H54 (cell line): ENCODE data around the gene ANKS4B.
"Not testable (repeated sequence)": the region's sequence is repeated elsewhere in the genome, so short reads cannot be mapped to it uniquely, and the experiment has no call there.

Source experiments
- DNase-seq: peaks from one replicate; pipeline ENCODE4 v3.0.0; 2011; ENCODE audit warnings: low spot score, mixed read lengths; ENCODE audit not compliant: insufficient read length
- FAIRE-seq: peaks from 3 replicates; lab custom pipeline; 2011; peaks lifted over from hg19 to GRCh38; lab: Jason Lieb, UNC
- POLR2A ChIP-seq: IDR thresholded peaks from 2 replicates; pipeline ENCODE4 v1.6.1; 2011; ENCODE audit warnings: low read depth, mild to moderate bottlenecking, low read length

Gene ANKS4B

GRCh38 chr16:21233521-21234150, at the start of gene ANKS4B:
Gene ANKS4B (plus strand): TSS chr16:21233699. CDS start chr16:21233738, 39 bp downstream.
- FAIRE-seq: no peak
- TF ChIP-seq POLR2A: no peak
- DNase-seq: no peak

DNA sequence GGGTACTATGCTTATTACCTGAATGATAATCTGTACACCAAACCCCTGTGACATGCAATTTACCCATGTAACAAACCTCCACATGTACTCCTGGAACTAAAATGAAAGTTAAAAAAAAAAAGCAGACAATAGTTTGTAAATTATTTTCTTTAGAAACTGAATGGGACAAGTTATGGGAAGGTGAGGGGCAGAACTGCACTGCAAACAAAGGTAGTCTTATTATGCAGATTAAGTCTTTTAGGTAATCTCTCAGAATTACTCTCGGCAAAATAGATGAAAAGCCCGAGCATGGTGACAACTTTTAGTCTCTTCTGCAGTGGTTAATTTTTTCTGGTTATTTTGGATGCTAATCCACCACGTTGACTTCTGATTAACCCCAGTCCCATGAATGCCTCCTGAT, 49.5 kb upstream of the ANKS4B start:
- FAIRE-seq: no peak
- DNase-seq: no peak
- TF ChIP-seq POLR2A: no peak

- TF ChIP-seq POLR2A: no peak
- FAIRE-seq: no peak
- no peak for DNase-seq
Measured at GRCh38 chr16:21184834-21185233, 48.7 kb upstream of the ANKS4B start.

DNA sequence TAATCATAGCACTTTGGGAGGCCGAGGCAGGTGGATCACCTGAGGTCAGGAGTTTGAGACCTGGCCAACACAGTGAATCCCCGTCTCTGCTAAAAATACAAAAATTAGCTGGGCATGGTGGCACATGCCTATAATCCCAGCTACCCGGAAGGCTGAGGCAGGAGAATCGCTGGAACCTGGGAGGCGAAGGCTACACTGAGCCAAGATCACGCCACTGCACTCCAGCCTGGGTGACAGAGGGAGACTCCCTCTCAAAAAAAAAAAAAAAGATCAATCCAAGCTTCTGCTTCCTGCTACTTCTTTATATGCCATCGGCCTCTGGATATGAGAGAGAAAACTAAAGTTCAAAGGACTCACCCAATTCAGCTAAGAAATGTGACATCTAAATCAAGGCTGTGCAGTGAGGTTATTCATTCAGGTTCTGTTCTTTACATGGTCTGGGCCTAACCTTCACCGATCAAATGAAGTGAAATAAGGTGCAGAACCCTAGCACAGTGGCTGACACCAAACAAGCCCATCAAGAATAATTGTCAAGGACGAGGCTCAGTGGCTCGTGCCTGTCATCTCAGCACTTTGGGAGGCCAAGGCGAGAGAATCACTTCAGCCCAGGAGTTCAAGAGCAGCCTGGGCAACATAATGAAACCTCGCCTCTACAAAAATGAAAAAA, 47.7 kb upstream of the ANKS4B start:
- no peak for DNase-seq
- no peak for TF ChIP-seq POLR2A
- FAIRE-seq: no peak

GRCh38 chr16:21186326-21186691, 47.2 kb upstream of the ANKS4B start:
- FAIRE-seq: no peak
- DNase-seq: no peak
- no peak for TF ChIP-seq POLR2A

DNA sequence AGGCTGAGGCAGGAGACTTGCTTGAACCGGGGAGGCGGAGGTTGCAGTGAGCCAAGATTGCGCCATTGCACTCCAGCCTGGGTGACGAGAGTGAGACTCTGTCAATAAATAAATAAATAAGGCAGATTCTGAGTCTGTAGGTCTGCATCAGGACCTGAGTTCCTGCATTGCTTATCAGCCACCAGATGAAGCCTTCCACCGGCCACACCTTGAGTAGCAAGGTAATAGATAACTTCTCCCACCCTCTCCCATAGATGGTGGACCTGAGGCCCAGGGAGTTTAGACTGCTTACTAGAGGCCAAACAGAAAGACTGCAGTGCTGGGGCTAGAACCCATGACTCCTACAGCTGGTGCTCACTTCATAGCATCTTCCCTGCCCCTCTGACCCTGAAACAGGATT, 44.2 kb upstream of the ANKS4B start:
- no peak for TF ChIP-seq POLR2A
- DNase-seq (no peak), FAIRE-seq (no peak)

GRCh38 chr16:21190013-21190412, 43.5 kb upstream of the ANKS4B start:
- no peak for TF ChIP-seq POLR2A
- DNase-seq (no peak), FAIRE-seq (no peak)

- DNase-seq: no peak
- no peak for FAIRE-seq
- TF ChIP-seq POLR2A: no peak
Measured at GRCh38 chr16:21190599-21190998, 42.9 kb upstream of the ANKS4B start.

DNA sequence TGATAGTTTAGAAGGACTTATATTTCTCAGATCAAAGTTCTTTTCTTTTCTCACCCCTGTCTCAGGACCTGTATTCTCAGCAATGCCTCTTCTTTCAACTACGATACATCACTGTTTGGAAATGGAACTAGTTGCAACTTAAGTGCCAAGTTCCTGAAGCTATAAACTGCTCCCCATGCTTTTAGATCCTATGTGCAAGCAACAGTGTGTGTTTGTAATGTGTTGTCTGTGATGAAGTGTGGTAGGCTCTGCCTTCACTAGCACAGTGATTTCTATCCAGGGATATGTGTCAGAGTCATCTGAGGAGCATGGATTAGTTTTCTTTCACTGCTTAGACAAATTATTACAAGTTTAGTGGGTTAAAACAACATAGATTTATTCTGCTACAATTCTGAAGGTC, 40.5 kb upstream of the ANKS4B start:
- no peak for TF ChIP-seq POLR2A
- DNase-seq (no peak), FAIRE-seq (no peak)

- FAIRE-seq: no peak
- TF ChIP-seq POLR2A: no peak
- DNase-seq: no peak
Measured at GRCh38 chr16:21194771-21195301, 38.7 kb upstream of the ANKS4B start.

- FAIRE-seq, DNase-seq: not testable (repeated sequence)
Measured at GRCh38 chr16:21195330-21195729, 38.2 kb upstream of the ANKS4B start.

DNA sequence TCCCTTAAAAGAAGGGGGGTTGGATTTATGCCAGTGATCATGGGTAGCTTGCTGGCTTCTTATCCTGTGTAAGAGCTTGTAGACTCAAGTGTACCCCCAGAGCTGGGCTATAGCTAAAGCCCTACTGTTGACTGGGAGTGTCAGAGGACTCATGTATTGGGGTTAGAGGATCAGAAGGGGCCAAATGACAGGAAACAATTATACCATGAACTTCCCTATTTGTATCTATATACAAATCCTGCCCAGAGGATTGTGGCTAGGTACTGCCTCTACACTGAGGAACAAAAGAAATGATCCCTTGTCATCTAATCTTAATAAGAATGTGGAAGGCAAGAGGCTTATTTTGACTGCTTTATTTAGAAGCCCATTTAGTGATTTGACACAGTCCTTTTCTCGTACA, 36.4 kb upstream of the ANKS4B start:
- TF ChIP-seq POLR2A: no peak
- FAIRE-seq (no peak), DNase-seq (no peak)

DNA sequence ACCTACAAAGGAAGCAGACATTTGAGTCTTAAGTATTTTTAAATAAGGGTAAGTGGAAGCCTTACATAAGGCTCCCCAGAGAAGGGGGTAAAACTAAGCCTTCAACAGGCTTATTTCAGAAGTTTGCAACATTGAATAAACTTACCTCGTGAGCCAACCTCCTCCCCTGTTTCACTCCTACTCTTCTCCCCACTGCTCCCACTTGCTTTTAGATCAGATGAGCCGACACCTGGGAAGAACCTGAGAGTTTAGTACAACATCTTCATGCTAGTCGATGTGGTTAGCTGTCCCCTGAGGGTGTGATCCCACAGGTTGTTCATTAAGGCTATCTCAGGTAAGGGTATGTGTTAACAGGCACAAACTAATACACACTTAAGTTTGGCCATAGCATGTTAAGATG, 35.9 kb upstream of the ANKS4B start:
- no peak for DNase-seq
- TF ChIP-seq POLR2A: no peak
- no peak for FAIRE-seq

- TF ChIP-seq POLR2A: no peak
- DNase-seq (no peak), FAIRE-seq (no peak)
Measured at GRCh38 chr16:21199607-21200218, 33.8 kb upstream of the ANKS4B start.

DNA sequence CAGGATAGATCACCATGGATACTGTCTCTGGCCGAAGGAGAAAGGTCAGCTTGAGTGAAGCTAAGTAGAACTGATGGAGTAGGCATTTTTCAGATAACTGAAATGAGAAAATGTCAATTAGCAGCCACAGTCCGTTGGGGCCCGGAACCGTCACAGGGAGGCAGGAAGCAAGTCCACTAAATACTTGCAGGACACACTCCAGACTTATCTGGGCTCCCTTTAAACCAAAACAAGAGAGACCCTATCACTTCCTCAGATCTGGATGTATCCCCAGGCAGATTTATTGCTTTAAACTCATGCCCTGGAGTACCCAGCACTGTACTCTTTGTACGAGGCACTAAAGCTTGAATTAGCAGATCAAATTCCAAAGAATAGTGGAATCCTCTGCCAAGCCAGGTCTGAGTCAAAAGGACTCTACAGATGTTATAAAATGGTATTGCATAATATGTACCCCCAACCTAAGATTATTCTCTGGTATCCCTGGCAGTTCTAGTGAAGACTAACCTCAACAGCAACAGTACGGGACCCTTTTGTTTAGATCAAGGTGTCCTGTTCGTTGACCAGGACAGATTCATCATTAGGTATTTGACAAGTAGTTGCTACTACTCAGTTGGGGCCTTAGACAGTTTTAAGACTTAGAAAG, 30.2 kb upstream of the ANKS4B start:
- FAIRE-seq (no peak), DNase-seq (no peak)
- TF ChIP-seq POLR2A: no peak
